ENCODE measurements around the gene HOXA1. TPM values are rescaled to one million over a fixed set of nuclear protein-coding genes. Genes with fewer than 3 reads are reported as not detected.

HOXA1 gene
- total RNA-seq, 1 donor from 2014 or later = not detected

- DNase-seq = peak; percentile 38
These were observed 9.7 kb upstream of the HOXA1 start for GRCh38 chr7:27105301-27106031.

- DNase-seq = no peak
These were observed 8.7 kb upstream of the HOXA1 start for GRCh38 chr7:27104341-27105058.

- no peak for DNase-seq
These were observed 7.9 kb upstream of the HOXA1 start for GRCh38 chr7:27103489-27104226.

GRCh38 chr7:27102581-27103442, 7.0 kb upstream of the HOXA1 start, which contains the start of gene HOXA2:
Gene HOXA2 (minus strand): TSS chr7:27102683. CDS start chr7:27102500, 183 bp downstream.
- peak; percentile 87 for DNase-seq

- peak; percentile 68 for DNase-seq
These were observed 6.3 kb upstream of the HOXA1 start for GRCh38 chr7:27101957-27102580.

- peak; percentile 68 for DNase-seq
These were observed 5.6 kb upstream of the HOXA1 start for GRCh38 chr7:27101171-27101956.

- DNase-seq = peak; percentile 57
These were observed 4.9 kb upstream of the HOXA1 start for GRCh38 chr7:27100694-27101170.

- DNase-seq = peak; percentile 15
These were observed 3.9 kb upstream of the HOXA1 start for GRCh38 chr7:27099453-27100370.

GRCh38 chr7:27098578-27099451, 3.0 kb upstream of the HOXA1 start:
- DNase-seq = peak; percentile 56

- peak; percentile 14 for DNase-seq
These were observed 2.1 kb upstream of the HOXA1 start for GRCh38 chr7:27097686-27098577.

- DNase-seq = peak; percentile 53
These were observed 1.1 kb upstream of the HOXA1 start for GRCh38 chr7:27096768-27097514.

- DNase-seq = no peak
These were observed 527 bp downstream of the HOXA1 start for GRCh38 chr7:27095050-27095896.

- DNase-seq = no peak
These were observed 1.3 kb downstream of the HOXA1 start for GRCh38 chr7:27094304-27095049.

- DNase-seq = no peak
These were observed 2.5 kb downstream of the HOXA1 start for GRCh38 chr7:27093184-27093895.
